Keratinocyte (primary cell): ENCODE data around the gene PLSCR1. TPM values are rescaled to one million over a fixed set of nuclear protein-coding genes. Genes with fewer than 3 reads are reported as not detected.
"Not testable (repeated sequence)": the region's sequence is repeated elsewhere in the genome, so short reads cannot be mapped to it uniquely, and the experiment has no call there.

Experiments
- DNase-seq: peaks from one replicate; pipeline ENCODE4 v3.0.0-alpha.2; 2011; ENCODE audit warnings: low read depth, missing footprints, low spot score
- FAIRE-seq: peaks from 2 replicates; lab custom pipeline; 2011; peaks lifted over from hg19 to GRCh38; lab: Jason Lieb, UNC
- H2AFZ ChIP-seq: 2 replicates; pipeline ENCODE4 v1.6.0; 2012; ENCODE audit warnings: low read length, control low read depth, inconsistent platforms; ENCODE audit not compliant: control insufficient read depth
- H3K27ac ChIP-seq: 2 replicates; pipeline ENCODE4 v1.5.1; 2011; ENCODE audit warnings: low read length; ENCODE audit not compliant: control insufficient read depth, insufficient read depth
- H3K27me3 ChIP-seq: 3 replicates; pipeline ENCODE4 v1.6.0; 2011; ENCODE audit warnings: low read length; ENCODE audit not compliant: control insufficient read depth, insufficient read depth; ENCODE audit errors: extremely low read depth
- H3K36me3 ChIP-seq, 2 experiments: 2 replicates in 1 of 2; 3 replicates in 1 of 2; pipeline ENCODE4 v1.5.1; 2011; ENCODE audit warnings: low read length in 2 of 2, mild to moderate bottlenecking in 1 of 2; ENCODE audit not compliant: control insufficient read depth in 2 of 2, insufficient read depth in 2 of 2; ENCODE audit errors: extremely low read depth in 1 of 2
- H3K4me1 ChIP-seq: 3 replicates; pipeline ENCODE4 v1.5.1; 2011; ENCODE audit warnings: low read length; ENCODE audit not compliant: control insufficient read depth, insufficient read depth; ENCODE audit errors: extremely low read depth
- H3K4me2 ChIP-seq: 3 replicates; pipeline ENCODE4 v1.6.0; 2011; ENCODE audit warnings: low read depth, low read length; ENCODE audit not compliant: control insufficient read depth, insufficient read depth; ENCODE audit errors: extremely low read depth
- H3K4me3 ChIP-seq, 3 experiments: fragments of 200-600 bp in 1 of 3; sonication (generic) in 1 of 3; 2 replicates in 2 of 3; 3 replicates in 1 of 3; pipeline ENCODE4 v1.5.1; 2011 to 2016; ENCODE audit warnings: low read length in 3 of 3, mild to moderate bottlenecking in 3 of 3, control low read depth in 2 of 3, inconsistent platforms in 1 of 3, low read depth in 1 of 3, mixed read lengths in 1 of 3, mixed run types in 1 of 3, moderate library complexity in 1 of 3; ENCODE audit not compliant: control insufficient read depth in 2 of 3, insufficient read depth in 2 of 3; ENCODE audit errors: extremely low read depth in 1 of 3
- H3K79me2 ChIP-seq: 2 replicates; pipeline ENCODE4 v1.6.0; 2012; ENCODE audit warnings: low read length; ENCODE audit not compliant: control insufficient read depth, insufficient read depth
- H3K9ac ChIP-seq: 3 replicates; pipeline ENCODE4 v1.6.0; 2011; ENCODE audit warnings: low read length; ENCODE audit not compliant: control insufficient read depth, insufficient read depth; ENCODE audit errors: extremely low read depth
- H3K9me1 ChIP-seq: 3 replicates; pipeline ENCODE4 v1.6.0; 2011; ENCODE audit warnings: low read length; ENCODE audit not compliant: control insufficient read depth, insufficient read depth; ENCODE audit errors: extremely low read depth
- H3K9me3 ChIP-seq: 2 replicates; pipeline ENCODE4 v1.5.1; 2012; ENCODE audit warnings: low read depth, low read length; ENCODE audit not compliant: control insufficient read depth
- H4K20me1 ChIP-seq: 3 replicates; pipeline ENCODE4 v1.6.0; 2011; ENCODE audit warnings: low read length; ENCODE audit not compliant: control insufficient read depth, insufficient read depth; ENCODE audit errors: extremely low read depth
- CTCF ChIP-seq, 3 experiments: IDR thresholded peaks in 1 of 3; conservative IDR thresholded peaks in 1 of 3; optimal IDR thresholded peaks in 1 of 3; 2 replicates in 2 of 3; 3 replicates in 1 of 3; pipeline versions ENCODE3 to v1.5.1; 2011; ENCODE audit warnings: low read length in 3 of 3, mild to moderate bottlenecking in 3 of 3, moderate library complexity in 2 of 3, control low read depth in 1 of 3, inconsistent platforms in 1 of 3; ENCODE audit not compliant: insufficient read depth in 2 of 3; ENCODE audit errors: extremely low read depth in 1 of 3
- EZH2 ChIP-seq: IDR thresholded peaks from one replicate; pipeline ENCODE4 v1.6.1; 2012; ENCODE audit warnings: inconsistent platforms, mild to moderate bottlenecking, low read length, moderate library complexity
- dilution Hi-C: fragments of 300-500 bp; cut with MboI; formaldehyde crosslinking; loops from one replicate; pipeline ENCODE4 v1.7.0; 2020; ENCODE audit warnings: low sequenced_read_pairs; ENCODE audit not compliant: extremely low pct_ligation_motif_present
- polyA plus RNA-seq, 5 experiments: library from polyadenylated mRNA; depleted of rRNA in 3 of 5; stranded (reverse) in 3 of 5; stranded (forward) in 1 of 5; unstranded in 1 of 5; fragments of >200 nt; gene quantifications; 1 replicate in 1 of 5; 2 replicates in 3 of 5; 3 replicates in 1 of 5; pipeline versions ENCODE4 v1.2.1 to v1.2.3, GENCODE V29; 2011 to 2012; ENCODE audit warnings: missing spikeins in 2 of 5, low read depth in 1 of 5, low replicate concordance in 1 of 5

Gene PLSCR1
- polyA plus RNA-seq, 1 donor (not counting 4 experiments of a cell fraction or from before 2014, with no cell fraction given), result 77.6 TPM

GRCh38 chr3:146498002-146498736, 46.2 kb downstream of the PLSCR1 start:
- no peak for FAIRE-seq
- Histone ChIP-seq H3K4me1 (peaks cover 7% of the 10 kb centered on the region), H3K27me3 (no peaks in the 10 kb centered on the region), H3K4me2 (no peak overlapping the region), H2AFZ (no peak overlapping the region), H3K4me3 (no peak overlapping the region), H4K20me1 (no peaks in the 10 kb centered on the region), H3K9me1 (no peaks in the 10 kb centered on the region), H3K9ac (no peak overlapping the region), H3K36me3 (no peaks in the 10 kb centered on the region), H3K27ac (no peak overlapping the region), H3K79me2 (no peaks in the 10 kb centered on the region), H3K9me3 (no peaks in the 10 kb centered on the region)
- TF ChIP-seq EZH2, result no peak
- TF ChIP-seq CTCF (optimal IDR thresholded peaks at IDR 0.05 in 1 of 3, IDR thresholded peaks at IDR 0.05 in 1 of 3, conservative IDR thresholded peaks at IDR 0.05 in 1 of 3; ENCODE audit: extremely low read depth in 1 of 3, insufficient read depth in 2 of 3, low read length in 3 of 3), result no peak
- no peak for DNase-seq
- dilution Hi-C loops, result no loop called here

- H3K4me1 ChIP-seq, FAIRE-seq, H3K79me2 ChIP-seq, H3K27me3 ChIP-seq, H3K9me1 ChIP-seq, H3K4me2 ChIP-seq, H3K9ac ChIP-seq, H3K4me3 ChIP-seq, H3K9me3 ChIP-seq, DNase-seq, H3K27ac ChIP-seq, H4K20me1 ChIP-seq, dilution Hi-C loops, H3K36me3 ChIP-seq, H2AFZ ChIP-seq: not testable (repeated sequence)
Measured at GRCh38 chr3:146497145-146497843, 47.1 kb downstream of the PLSCR1 start.
